ENCODE measurements around the gene CYP19A1.
"Not testable (repeated sequence)": the region's sequence is repeated elsewhere in the genome, so short reads cannot be mapped to it uniquely, and the experiment has no call there.

Gene CYP19A1

DNA sequence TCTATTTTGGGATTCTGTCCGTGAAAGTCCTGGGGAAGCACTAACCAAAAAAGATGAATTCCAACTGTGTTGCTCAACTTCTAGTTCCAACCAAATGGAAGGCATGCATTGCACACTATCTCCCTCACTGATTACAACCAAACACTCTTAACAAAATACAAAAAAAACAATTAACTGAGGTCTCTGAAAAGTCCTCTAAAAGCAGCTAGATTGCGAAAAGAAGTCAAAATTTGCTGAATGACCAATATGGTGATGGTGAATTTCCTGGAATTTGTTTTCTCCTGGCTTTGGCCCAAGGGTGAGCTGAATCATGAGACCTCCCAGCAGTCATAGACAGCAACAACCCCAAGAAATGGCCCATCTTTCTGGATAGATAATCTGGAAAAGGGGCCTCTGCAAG is 28.3 kb downstream of the CYP19A1 start:
- DNase-seq (ENCODE audit: insufficient read length, low spot score): no peak
- no peak for TF ChIP-seq POLR2A (IDR thresholded peaks at IDR 0.05; ENCODE audit: low read depth, low read length)
- FAIRE-seq: no peak

DNA sequence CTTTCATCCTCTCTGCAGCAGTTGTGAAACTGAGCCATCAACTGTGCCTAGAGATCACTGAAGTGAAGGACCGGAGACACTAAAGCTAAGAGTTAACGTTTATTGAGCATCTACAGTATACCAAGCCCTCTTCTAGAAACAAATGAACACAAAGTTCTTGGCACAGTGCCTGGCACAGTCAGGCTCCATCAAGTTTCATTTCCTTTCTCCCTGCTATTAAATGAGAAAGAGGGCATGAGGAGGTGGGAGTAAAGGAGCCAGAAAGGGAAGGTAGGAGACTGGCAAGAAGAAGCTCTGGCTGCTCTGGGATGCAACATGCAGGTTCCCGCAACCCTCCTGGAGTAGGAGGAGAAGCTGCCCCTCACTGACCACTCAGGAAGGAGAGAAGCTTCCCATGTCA is 30.6 kb downstream of the CYP19A1 start:
- DNase-seq (ENCODE audit: insufficient read length, low spot score) (no peak), FAIRE-seq (no peak)
- TF ChIP-seq POLR2A (IDR thresholded peaks at IDR 0.05; ENCODE audit: low read depth, low read length): no peak

DNA sequence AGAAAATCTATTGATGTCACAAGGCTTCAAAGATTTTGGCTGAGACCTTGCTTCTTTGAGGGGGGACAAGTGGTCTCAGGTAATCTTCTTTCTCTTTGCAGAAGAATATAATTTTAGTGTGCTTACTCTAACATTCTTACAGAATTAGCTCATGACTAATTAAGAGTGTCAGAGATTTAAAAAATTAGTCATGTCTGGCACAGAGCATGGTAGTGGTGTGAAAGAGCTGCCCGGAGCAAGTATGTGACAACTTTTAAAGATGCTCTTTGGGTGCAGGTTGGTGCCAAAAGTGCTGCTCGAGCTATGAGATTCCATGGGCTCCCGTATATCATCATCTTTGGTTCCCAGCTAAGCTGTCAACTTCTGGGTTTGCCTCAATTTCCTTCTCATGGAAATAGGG is 31.1 kb downstream of the CYP19A1 start:
- no peak for TF ChIP-seq POLR2A (IDR thresholded peaks at IDR 0.05; ENCODE audit: low read depth, low read length)
- DNase-seq (ENCODE audit: insufficient read length, low spot score): no peak
- FAIRE-seq: no peak

GRCh38 chr15:51303462-51303980 is 34.9 kb downstream of the CYP19A1 start:
- DNase-seq (ENCODE audit: insufficient read length, low spot score) (no peak), FAIRE-seq (no peak)
- no peak for TF ChIP-seq POLR2A (IDR thresholded peaks at IDR 0.05; ENCODE audit: low read depth, low read length)

DNA sequence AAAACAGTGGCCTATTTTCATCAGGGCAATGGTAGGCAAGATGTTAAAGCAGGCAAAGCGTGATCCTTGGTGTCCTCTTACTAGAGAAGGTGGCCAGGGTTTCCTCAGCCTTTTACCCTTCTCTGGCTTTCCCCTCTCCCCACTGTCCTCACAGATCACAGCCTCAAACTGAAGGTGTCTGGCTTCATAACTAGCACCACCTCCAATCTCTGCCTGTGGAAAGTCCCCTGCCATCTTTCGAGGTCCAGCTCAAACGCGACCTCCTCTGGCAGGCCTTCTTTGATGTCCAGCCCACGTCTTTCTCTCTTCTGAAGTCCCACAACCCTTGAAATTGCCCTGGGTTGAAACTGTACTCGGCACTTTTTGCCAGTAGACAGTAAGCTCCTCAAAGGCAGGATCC is 35.9 kb downstream of the CYP19A1 start:
- no peak for TF ChIP-seq POLR2A (IDR thresholded peaks at IDR 0.05; ENCODE audit: low read depth, low read length)
- no peak for DNase-seq (ENCODE audit: insufficient read length, low spot score)
- FAIRE-seq: no peak

DNA sequence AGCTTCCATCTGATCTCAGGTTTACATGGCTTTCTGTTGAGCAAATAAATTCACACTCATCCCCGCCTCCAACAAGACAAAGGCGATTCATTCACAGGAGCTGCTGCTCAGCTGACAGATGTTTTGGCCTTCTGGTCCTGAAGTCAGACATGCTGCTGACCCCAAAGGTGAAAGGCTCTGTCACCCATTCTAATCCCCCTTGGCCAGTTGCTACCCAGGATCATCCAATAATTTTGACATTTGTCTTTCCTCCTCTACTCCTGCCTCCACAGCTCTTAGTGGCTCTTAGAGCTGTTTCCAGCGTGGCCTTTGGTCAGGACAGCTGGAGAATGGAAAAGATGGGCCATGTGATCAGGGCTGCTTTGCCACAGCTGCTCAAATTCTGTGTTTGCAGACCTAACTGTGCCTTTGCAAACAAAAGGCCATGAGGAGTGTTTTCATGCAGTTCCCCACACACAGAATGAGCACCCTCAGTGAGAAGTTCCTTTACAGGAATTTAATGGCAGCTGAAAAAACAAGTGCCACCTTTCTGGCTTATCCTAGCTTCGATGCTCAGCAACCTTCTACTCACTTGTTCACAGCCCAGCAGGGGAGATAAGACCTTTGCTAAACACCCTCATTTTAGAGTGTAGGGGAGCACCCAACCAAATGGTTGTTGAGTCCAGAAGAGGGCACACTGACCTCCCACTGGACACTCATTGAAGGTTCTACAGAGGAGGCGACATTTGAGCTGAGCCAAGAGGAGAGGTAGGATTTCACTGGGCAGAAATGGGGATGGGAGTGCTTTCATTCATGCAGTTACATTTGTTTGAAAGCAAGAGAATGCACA is 39.0 kb downstream of the CYP19A1 start:
- TF ChIP-seq POLR2A (IDR thresholded peaks at IDR 0.05; ENCODE audit: low read depth, low read length): no peak
- no peak for DNase-seq (ENCODE audit: insufficient read length, low spot score)
- FAIRE-seq: no peak

GRCh38 chr15:51298620-51299019 is 39.8 kb downstream of the CYP19A1 start:
- no peak for TF ChIP-seq POLR2A (IDR thresholded peaks at IDR 0.05; ENCODE audit: low read depth, low read length)
- DNase-seq (ENCODE audit: insufficient read length, low spot score) (no peak), FAIRE-seq (no peak)

DNA sequence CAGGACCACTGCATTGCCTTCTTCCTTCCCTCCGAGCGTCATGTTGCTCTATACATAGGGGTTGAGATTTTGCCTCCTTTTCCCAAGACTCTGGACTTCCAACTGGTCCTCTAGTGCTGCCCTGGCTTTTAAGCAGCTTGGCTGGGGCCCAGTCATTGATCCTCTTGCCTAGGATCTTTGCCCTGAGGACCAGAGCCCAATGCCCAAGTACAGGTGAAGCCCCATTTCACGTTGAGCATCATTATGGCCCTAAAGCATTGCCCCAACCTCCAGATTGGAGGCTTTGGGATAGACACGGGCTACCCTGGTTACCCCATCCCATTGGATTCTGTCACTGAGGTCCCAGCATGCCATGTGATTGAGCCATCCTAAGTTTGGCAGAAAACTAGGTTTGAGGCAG is 47.7 kb downstream of the CYP19A1 start:
- DNase-seq (ENCODE audit: insufficient read length, low spot score) (no peak), FAIRE-seq (no peak)
- TF ChIP-seq POLR2A (IDR thresholded peaks at IDR 0.05; ENCODE audit: low read depth, low read length): no peak

- TF ChIP-seq POLR2A (IDR thresholded peaks at IDR 0.05; ENCODE audit: low read depth, low read length): no peak
- no peak for FAIRE-seq
- DNase-seq (ENCODE audit: insufficient read length, low spot score): no peak
Observed at GRCh38 chr15:51289290-51289689, 49.1 kb downstream of the CYP19A1 start.

DNA sequence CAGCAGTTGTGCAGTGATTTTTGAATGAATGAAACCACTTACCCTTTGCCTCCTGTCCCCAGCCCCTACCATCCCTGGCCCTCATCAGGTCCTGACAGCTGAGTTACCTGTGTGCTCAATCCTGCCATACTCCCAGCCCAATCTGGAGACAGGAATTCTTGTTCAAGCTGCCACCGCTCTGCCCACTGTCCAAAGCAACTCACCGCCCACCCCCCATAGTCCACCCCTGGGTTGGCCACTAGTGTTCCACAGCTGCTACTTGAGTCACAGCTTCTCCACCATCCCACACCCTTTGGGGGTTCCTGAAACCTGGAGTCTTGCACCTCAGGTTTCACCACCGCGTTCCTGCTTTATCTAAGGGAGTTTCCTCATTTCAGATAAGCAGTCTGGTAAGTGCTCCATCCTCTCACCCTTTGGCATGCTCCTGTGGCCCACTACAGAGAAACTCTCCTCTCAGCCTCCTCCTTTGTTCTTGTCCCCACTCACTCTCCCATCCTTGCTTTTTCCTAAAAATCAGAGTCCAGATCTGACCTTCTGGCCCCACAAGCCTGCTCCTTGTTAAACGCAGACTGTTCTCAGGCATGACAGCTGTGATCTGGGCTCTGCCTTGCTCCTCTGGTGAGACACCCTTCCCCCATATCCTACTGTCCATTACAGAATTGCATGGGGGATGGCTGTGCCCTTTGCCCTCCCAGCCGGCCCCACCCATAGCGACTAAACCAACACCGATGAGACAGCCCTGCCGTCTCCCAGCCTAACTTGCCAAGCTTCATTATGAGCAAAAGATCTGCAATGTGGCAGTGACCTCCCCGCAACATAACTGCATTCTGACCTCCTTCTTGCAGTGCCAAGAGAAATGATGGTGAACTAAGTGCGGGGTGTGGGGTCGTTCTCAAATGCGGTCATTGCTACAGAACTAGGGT is 50.0 kb downstream of the CYP19A1 start:
- FAIRE-seq (no peak), DNase-seq (ENCODE audit: insufficient read length, low spot score) (no peak)
- TF ChIP-seq POLR2A (IDR thresholded peaks at IDR 0.05; ENCODE audit: low read depth, low read length): no peak

DNA sequence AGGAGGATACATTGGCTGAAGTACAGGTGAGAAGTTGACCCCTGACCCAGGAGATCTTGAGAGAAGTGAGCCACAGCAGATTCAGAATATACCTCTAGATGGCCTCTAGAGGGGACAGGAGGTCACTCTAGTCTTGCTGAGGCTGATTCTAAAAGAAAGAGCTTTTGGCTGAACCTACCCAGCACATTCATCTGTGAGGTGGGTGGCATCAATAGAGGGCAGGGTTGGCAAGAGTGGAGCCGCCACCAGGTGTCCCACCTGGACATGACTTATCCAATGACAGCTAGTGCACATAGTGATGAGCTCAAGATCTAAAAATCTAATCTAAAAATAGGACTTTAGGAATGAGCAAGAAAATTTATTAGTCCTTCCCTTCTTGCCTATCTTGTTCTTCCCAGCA is 51.6 kb downstream of the CYP19A1 start:
- no peak for DNase-seq (ENCODE audit: insufficient read length, low spot score)
- FAIRE-seq: no peak
- TF ChIP-seq POLR2A (IDR thresholded peaks at IDR 0.05; ENCODE audit: low read depth, low read length): no peak

GRCh38 chr15:51285399-51285798 is 53.0 kb downstream of the CYP19A1 start:
- TF ChIP-seq POLR2A (IDR thresholded peaks at IDR 0.05; ENCODE audit: low read depth, low read length): no peak
- DNase-seq (ENCODE audit: insufficient read length, low spot score) (no peak), FAIRE-seq (no peak)

DNA sequence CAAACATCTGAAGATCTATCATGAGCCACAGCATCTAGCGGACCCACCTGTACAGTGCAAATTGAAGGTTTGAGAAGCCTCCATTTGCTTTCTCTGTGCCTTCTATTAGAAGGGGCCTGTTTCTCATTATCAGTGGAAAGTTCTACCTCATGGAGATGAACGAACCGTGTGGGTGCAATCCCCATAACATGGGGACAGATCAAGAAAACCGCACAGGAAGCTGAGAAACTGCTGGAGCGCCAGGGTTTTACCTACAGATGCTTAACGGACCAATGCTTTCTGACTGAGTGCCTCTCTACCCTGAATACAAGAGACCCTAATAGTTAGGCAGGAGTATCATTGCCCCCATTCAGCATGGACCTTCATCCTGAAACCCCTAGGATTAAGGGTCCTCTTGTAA is 53.5 kb downstream of the CYP19A1 start:
- DNase-seq (ENCODE audit: insufficient read length, low spot score) (no peak), FAIRE-seq (no peak)
- no peak for TF ChIP-seq POLR2A (IDR thresholded peaks at IDR 0.05; ENCODE audit: low read depth, low read length)

DNA sequence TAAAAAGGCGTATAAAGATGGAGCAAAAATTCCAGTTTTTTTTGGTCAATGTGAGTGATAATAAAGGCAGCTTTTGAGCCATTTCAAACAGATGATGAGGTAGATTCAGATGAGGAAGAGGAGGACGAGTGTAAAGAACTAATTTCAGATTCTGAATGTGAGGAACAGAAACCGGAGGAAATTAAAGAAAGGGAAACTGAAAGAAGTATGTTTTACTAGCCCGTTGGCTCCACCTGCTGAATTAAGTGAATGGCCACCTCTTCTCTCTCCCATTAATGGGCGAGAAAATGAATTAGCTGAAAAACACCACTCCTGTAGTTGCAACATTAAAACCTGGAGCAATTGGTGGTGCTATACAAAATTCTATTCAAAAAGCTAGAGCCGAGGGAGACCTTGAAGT is 55.4 kb downstream of the CYP19A1 start:
- TF ChIP-seq POLR2A (IDR thresholded peaks at IDR 0.05; ENCODE audit: low read depth, low read length): no peak
- FAIRE-seq: no peak
- DNase-seq (ENCODE audit: insufficient read length, low spot score): no peak

DNA sequence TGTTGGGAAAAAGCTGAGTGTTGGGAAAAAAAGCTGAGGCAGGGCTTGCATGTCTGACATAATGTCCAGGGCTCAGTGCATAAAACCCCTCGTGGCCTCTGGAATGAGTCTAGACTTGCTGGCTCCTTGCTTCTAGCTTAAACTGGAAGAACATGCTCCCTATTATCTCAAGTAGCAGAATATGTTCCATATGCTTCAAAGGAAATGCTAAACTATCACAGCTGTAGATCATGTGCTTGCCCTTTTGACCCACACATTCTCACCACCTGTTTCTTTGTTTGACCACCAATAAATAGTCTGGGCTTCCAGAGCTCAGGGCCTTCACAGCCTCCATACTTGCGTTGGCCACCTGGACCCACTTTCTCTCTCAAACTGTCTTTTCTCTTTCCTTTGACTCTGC is 56.2 kb downstream of the CYP19A1 start:
- DNase-seq (ENCODE audit: insufficient read length, low spot score): not testable (repeated sequence)

More for the DNA sequence above, 56.2 kb downstream of the CYP19A1 start:
- not testable (repeated sequence) for FAIRE-seq

Data from H54 (cell line).